ENCODE data around the gene OR6C4.
"Not testable (repeated sequence)": the region's sequence is repeated elsewhere in the genome, so short reads cannot be mapped to it uniquely, and the experiment has no call there.

OR6C4 gene

DNA sequence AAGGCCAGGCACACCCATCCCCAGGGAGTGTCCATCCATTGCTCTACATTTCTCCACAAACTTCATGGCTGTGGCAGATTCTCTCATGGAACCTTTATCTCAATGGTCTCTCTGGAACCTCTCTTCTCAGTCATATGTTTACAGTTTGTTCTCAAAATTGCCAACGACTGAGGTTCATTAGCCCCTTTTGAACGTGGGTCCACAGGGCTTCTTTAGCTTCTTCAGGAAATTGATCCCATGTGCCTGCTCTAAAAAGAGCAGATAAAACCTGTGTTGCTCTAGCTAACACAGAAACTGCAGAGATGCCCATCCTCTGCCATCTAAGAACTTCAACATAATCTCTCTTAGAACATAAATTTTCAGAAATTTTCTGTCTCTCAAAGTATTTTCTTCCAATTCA, at the start of gene OR6C4:
TSS of gene OR6C4 (plus strand) at position 301 of the 400 bp plus-strand sequence. CDS start 1,625 bp downstream, outside the sequence.
- Histone ChIP-seq H3K9me3 (ENCODE audit: severe bottlenecking) (peaks cover 4% of the 10 kb centered on the region), H3K27me3 (ENCODE audit: insufficient read depth, poor library complexity, severe bottlenecking) (peaks cover 8% of the 10 kb centered on the region), H3K27ac (ENCODE audit: poor library complexity, severe bottlenecking) (no peak within 1 kb of the TSS), H3K4me1 (ENCODE audit: insufficient read depth, poor library complexity, severe bottlenecking) (no peaks in the 10 kb centered on the region), H3K36me3 (ENCODE audit: low read depth) (no peaks in the 10 kb centered on the region), H3K4me3 (ENCODE audit: severe bottlenecking) (no peak within 1 kb of the TSS)
- no peak for TF ChIP-seq CTCF (IDR thresholded peaks at IDR 0.05; ENCODE audit: poor library complexity, severe bottlenecking)
- no peak for DNase-seq (ENCODE audit: low spot score)
- no peak for ATAC-seq (ENCODE audit: low read depth)

- no peak for ATAC-seq (ENCODE audit: low read depth)
- H3K9me3 ChIP-seq (ENCODE audit: severe bottlenecking), result no peaks in the 10 kb centered on the region
Measured at GRCh38 chr12:55499810-55500252, 49.6 kb upstream of the OR6C4 start.

GRCh38 chr12:55501601-55502000, 47.8 kb upstream of the OR6C4 start:
- ATAC-seq (ENCODE audit: low read depth) (no peak), DNase-seq (ENCODE audit: low spot score) (no peak)
- Histone ChIP-seq H3K4me3 (ENCODE audit: severe bottlenecking) (no peak overlapping the region), H3K4me1 (ENCODE audit: insufficient read depth, poor library complexity, severe bottlenecking) (no peaks in the 10 kb centered on the region), H3K27me3 (ENCODE audit: insufficient read depth, poor library complexity, severe bottlenecking) (peaks cover 16% of the 10 kb centered on the region), H3K36me3 (ENCODE audit: low read depth) (no peaks in the 10 kb centered on the region), H3K27ac (ENCODE audit: poor library complexity, severe bottlenecking) (no peak overlapping the region), H3K9me3 (ENCODE audit: severe bottlenecking) (no peaks in the 10 kb centered on the region)
- TF ChIP-seq CTCF (IDR thresholded peaks at IDR 0.05; ENCODE audit: poor library complexity, severe bottlenecking), result no peak

More at GRCh38 chr12:55499810-55500252, 49.6 kb upstream of the OR6C4 start:
- Histone ChIP-seq H3K36me3 (ENCODE audit: low read depth) (no peaks in the 10 kb centered on the region), H3K27me3 (ENCODE audit: insufficient read depth, poor library complexity, severe bottlenecking) (peaks cover 16% of the 10 kb centered on the region), H3K4me3 (ENCODE audit: severe bottlenecking) (no peak overlapping the region), H3K27ac (ENCODE audit: poor library complexity, severe bottlenecking) (no peak overlapping the region), H3K4me1 (ENCODE audit: insufficient read depth, poor library complexity, severe bottlenecking) (no peaks in the 10 kb centered on the region)
- DNase-seq (ENCODE audit: low spot score), result no peak
- TF ChIP-seq CTCF (IDR thresholded peaks at IDR 0.05; ENCODE audit: poor library complexity, severe bottlenecking), result no peak

GRCh38 chr12:55515696-55516095, 33.7 kb upstream of the OR6C4 start:
- Histone ChIP-seq H3K36me3 (ENCODE audit: low read depth) (no peaks in the 10 kb centered on the region), H3K4me1 (ENCODE audit: insufficient read depth, poor library complexity, severe bottlenecking) (no peaks in the 10 kb centered on the region), H3K4me3 (ENCODE audit: severe bottlenecking) (no peak overlapping the region), H3K27me3 (ENCODE audit: insufficient read depth, poor library complexity, severe bottlenecking) (peaks cover 11% of the 10 kb centered on the region), H3K9me3 (ENCODE audit: severe bottlenecking) (no peaks in the 10 kb centered on the region), H3K27ac (ENCODE audit: poor library complexity, severe bottlenecking) (no peak overlapping the region)
- DNase-seq (ENCODE audit: low spot score) (no peak), ATAC-seq (ENCODE audit: low read depth) (no peak)
- no peak for TF ChIP-seq CTCF (IDR thresholded peaks at IDR 0.05; ENCODE audit: poor library complexity, severe bottlenecking)

- Histone ChIP-seq H3K27ac (ENCODE audit: poor library complexity, severe bottlenecking) (no peak overlapping the region), H3K4me1 (ENCODE audit: insufficient read depth, poor library complexity, severe bottlenecking) (no peaks in the 10 kb centered on the region), H3K4me3 (ENCODE audit: severe bottlenecking) (no peak overlapping the region), H3K9me3 (ENCODE audit: severe bottlenecking) (no peaks in the 10 kb centered on the region), H3K27me3 (ENCODE audit: insufficient read depth, poor library complexity, severe bottlenecking) (peaks cover 11% of the 10 kb centered on the region), H3K36me3 (ENCODE audit: low read depth) (no peaks in the 10 kb centered on the region)
- no peak for TF ChIP-seq CTCF (IDR thresholded peaks at IDR 0.05; ENCODE audit: poor library complexity, severe bottlenecking)
- no peak for ATAC-seq (ENCODE audit: low read depth)
- no peak for DNase-seq (ENCODE audit: low spot score)
Measured at GRCh38 chr12:55516391-55516790, 33.0 kb upstream of the OR6C4 start.

DNA sequence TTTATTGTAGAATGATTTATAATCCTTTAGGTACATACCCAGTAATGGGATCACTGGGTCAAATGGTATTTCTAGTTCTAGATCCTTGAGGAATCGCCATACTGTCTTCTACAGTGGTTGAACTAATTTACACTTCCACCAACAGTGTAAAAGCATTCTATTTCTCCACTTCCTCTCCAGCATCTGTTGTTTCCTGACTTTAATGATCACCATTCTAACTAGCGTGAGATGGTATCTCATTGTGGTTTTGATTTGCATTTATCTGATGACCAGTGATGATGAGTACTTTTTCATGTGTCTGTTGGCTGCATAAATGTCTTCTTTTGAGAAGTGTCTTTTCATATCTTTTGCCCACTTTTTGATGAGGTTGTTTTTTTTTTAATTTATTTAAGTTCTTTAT, 1.2 kb upstream of the OR6C4 start:
- H3K9me3 ChIP-seq (ENCODE audit: severe bottlenecking); H3K27ac ChIP-seq (ENCODE audit: poor library complexity, severe bottlenecking); H3K4me1 ChIP-seq (ENCODE audit: insufficient read depth, poor library complexity, severe bottlenecking); DNase-seq (ENCODE audit: low spot score); H3K36me3 ChIP-seq (ENCODE audit: low read depth); ATAC-seq (ENCODE audit: low read depth); H3K4me3 ChIP-seq (ENCODE audit: severe bottlenecking): not testable (repeated sequence)
- peaks cover 14% of the 10 kb centered on the region for H3K27me3 ChIP-seq (ENCODE audit: insufficient read depth, poor library complexity, severe bottlenecking)

Measured in RWPE2 (cell line).